Measurements from ENCODE around the gene LACTBL1. TPM values are rescaled to one million over a fixed set of nuclear protein-coding genes. Genes with fewer than 3 reads are reported as not detected.
"Not testable (repeated sequence)": the region's sequence is repeated elsewhere in the genome, so short reads cannot be mapped to it uniquely, and the experiment has no call there.

Gene LACTBL1
- polyA plus RNA-seq, 2 donors: not detected

GRCh38 chr1:22953057-22953739 is 19.5 kb downstream of the LACTBL1 start:
- Histone ChIP-seq H3K4me1 (ENCODE audit: control insufficient read depth in 2 of 2, insufficient read depth in 2 of 2, low read length in 1 of 2) (peaks cover 0 to 8% of the 10 kb centered on the region in 2 donors), H3K4me3 (ENCODE audit: low read depth in 1 of 2, low read length in 2 of 2) (peak overlapping the region in 1 of 2 donors; percentile 13), H3K36me3 (ENCODE audit: control insufficient read depth in 2 of 2, insufficient read depth in 2 of 2, low read length in 1 of 2) (no peaks in the 10 kb centered on the region), H3K9me3 (ENCODE audit: control insufficient read depth in 2 of 2, insufficient read depth in 1 of 2, low read depth in 1 of 2, low read length in 1 of 2) (peaks cover 0 to 6% of the 10 kb centered on the region in 2 donors), H3K27ac (ENCODE audit: low read depth in 2 of 2, low read length in 1 of 2) (no peak overlapping the region), H3K27me3 (ENCODE audit: control insufficient read depth in 1 of 2, insufficient read depth in 2 of 2, low read length in 2 of 2) (peaks cover 0 to 17% of the 10 kb centered on the region in 2 donors)
- WGBS, 2 donors: 8 to 9% methylated on average over 81 to 92 of the region's 92 CpGs

- Histone ChIP-seq H3K9me3 (ENCODE audit: control insufficient read depth in 2 of 2, insufficient read depth in 1 of 2, low read depth in 1 of 2, low read length in 1 of 2) (peaks cover 0 to 6% of the 10 kb centered on the region in 2 donors), H3K4me3 (ENCODE audit: low read depth in 1 of 2, low read length in 2 of 2) (no peak overlapping the region), H3K27me3 (ENCODE audit: control insufficient read depth in 1 of 2, insufficient read depth in 2 of 2, low read length in 2 of 2) (peaks cover 0 to 17% of the 10 kb centered on the region in 2 donors), H3K36me3 (ENCODE audit: control insufficient read depth in 2 of 2, insufficient read depth in 2 of 2, low read length in 1 of 2) (no peaks in the 10 kb centered on the region), H3K4me1 (ENCODE audit: control insufficient read depth in 2 of 2, insufficient read depth in 2 of 2, low read length in 1 of 2) (peaks cover 0 to 8% of the 10 kb centered on the region in 2 donors), H3K27ac (ENCODE audit: low read depth in 2 of 2, low read length in 1 of 2) (no peak overlapping the region)
- 77 to 78% methylated on average over 5 of the region's 5 CpGs for WGBS, 2 donors
These were observed 20.0 kb downstream of the LACTBL1 start for GRCh38 chr1:22952694-22953056.

DNA sequence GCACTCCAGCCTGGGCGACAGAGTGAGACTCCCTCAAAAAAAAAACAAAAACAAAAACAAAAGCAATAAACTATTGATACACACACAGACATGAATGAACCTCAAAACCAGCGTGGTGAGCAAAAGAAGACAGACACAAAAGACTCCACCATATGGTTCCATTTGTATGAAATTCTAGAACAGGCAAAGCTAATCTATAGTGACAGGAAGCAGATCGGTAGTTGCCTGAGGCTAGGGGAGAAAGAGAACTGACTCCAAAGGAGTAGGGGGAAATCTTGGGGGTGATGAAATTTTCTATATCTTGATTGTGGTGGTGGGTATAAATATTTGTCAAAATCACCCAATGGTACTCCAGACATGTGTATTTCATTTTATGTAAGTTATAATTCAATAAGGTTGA is 20.9 kb downstream of the LACTBL1 start:
- no peaks in the 10 kb centered on the region for H3K36me3 ChIP-seq (ENCODE audit: control insufficient read depth in 2 of 2, insufficient read depth in 2 of 2, low read length in 1 of 2)
- peaks cover 0 to 17% of the 10 kb centered on the region in 2 donors for H3K27me3 ChIP-seq (ENCODE audit: control insufficient read depth in 1 of 2, insufficient read depth in 2 of 2, low read length in 2 of 2)
- no peak overlapping the region for H3K27ac ChIP-seq (ENCODE audit: low read depth in 2 of 2, low read length in 1 of 2)
- H3K9me3 ChIP-seq (ENCODE audit: control insufficient read depth in 2 of 2, insufficient read depth in 1 of 2, low read depth in 1 of 2, low read length in 1 of 2): peaks cover 0 to 6% of the 10 kb centered on the region in 2 donors
- WGBS, 2 donors: 72 to 84% methylated on average over 3 of the region's 3 CpGs
- H3K4me3 ChIP-seq (ENCODE audit: low read depth in 1 of 2, low read length in 2 of 2): no peak overlapping the region
- peaks cover 0 to 8% of the 10 kb centered on the region in 2 donors for H3K4me1 ChIP-seq (ENCODE audit: control insufficient read depth in 2 of 2, insufficient read depth in 2 of 2, low read length in 1 of 2)

- Histone ChIP-seq H3K27me3 (ENCODE audit: control insufficient read depth in 1 of 2, insufficient read depth in 2 of 2, low read length in 2 of 2) (peaks cover 0 to 15% of the 10 kb centered on the region in 2 donors), H3K27ac (ENCODE audit: low read depth in 2 of 2, low read length in 1 of 2) (no peak overlapping the region), H3K9me3 (ENCODE audit: control insufficient read depth in 2 of 2, insufficient read depth in 1 of 2, low read depth in 1 of 2, low read length in 1 of 2) (peaks cover 0 to 6% of the 10 kb centered on the region in 2 donors), H3K36me3 (ENCODE audit: control insufficient read depth in 2 of 2, insufficient read depth in 2 of 2, low read length in 1 of 2) (no peaks in the 10 kb centered on the region), H3K4me1 (ENCODE audit: control insufficient read depth in 2 of 2, insufficient read depth in 2 of 2, low read length in 1 of 2) (peaks cover 0 to 8% of the 10 kb centered on the region in 2 donors), H3K4me3 (ENCODE audit: low read depth in 1 of 2, low read length in 2 of 2) (no peak overlapping the region)
- WGBS, 2 donors: 41 to 50% methylated on average over 5 of the region's 5 CpGs
These were observed 22.8 kb downstream of the LACTBL1 start for GRCh38 chr1:22949822-22950331.

DNA sequence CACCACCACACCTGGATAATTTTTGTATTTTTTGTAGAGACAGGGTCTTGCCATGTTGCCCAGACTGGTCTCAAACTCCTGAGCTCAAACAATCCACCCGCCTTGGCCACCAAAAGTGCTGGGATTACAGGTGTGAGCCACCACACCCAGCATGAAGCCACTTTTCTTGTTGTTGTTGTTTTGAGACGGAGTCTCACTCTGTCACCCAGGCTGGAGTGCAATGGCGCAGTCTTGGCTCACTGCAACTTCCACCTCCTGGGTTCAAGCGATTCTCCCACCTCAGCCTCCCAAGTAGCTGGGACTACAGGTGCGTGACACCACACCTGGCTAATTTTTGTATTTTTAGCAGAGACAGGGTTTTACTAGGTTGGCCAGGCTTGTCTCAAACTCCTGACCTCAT is 27.5 kb downstream of the LACTBL1 start:
- WGBS, 2 donors: 77 to 89% methylated on average over 5 of the region's 5 CpGs
- H3K27ac ChIP-seq (ENCODE audit: low read depth in 2 of 2, low read length in 1 of 2); H3K4me1 ChIP-seq (ENCODE audit: control insufficient read depth in 2 of 2, insufficient read depth in 2 of 2, low read length in 1 of 2); H3K27me3 ChIP-seq (ENCODE audit: control insufficient read depth in 1 of 2, insufficient read depth in 2 of 2, low read length in 2 of 2); H3K9me3 ChIP-seq (ENCODE audit: control insufficient read depth in 2 of 2, insufficient read depth in 1 of 2, low read depth in 1 of 2, low read length in 1 of 2); H3K4me3 ChIP-seq (ENCODE audit: low read depth in 1 of 2, low read length in 2 of 2); H3K36me3 ChIP-seq (ENCODE audit: control insufficient read depth in 2 of 2, insufficient read depth in 2 of 2, low read length in 1 of 2): not testable (repeated sequence)

DNA sequence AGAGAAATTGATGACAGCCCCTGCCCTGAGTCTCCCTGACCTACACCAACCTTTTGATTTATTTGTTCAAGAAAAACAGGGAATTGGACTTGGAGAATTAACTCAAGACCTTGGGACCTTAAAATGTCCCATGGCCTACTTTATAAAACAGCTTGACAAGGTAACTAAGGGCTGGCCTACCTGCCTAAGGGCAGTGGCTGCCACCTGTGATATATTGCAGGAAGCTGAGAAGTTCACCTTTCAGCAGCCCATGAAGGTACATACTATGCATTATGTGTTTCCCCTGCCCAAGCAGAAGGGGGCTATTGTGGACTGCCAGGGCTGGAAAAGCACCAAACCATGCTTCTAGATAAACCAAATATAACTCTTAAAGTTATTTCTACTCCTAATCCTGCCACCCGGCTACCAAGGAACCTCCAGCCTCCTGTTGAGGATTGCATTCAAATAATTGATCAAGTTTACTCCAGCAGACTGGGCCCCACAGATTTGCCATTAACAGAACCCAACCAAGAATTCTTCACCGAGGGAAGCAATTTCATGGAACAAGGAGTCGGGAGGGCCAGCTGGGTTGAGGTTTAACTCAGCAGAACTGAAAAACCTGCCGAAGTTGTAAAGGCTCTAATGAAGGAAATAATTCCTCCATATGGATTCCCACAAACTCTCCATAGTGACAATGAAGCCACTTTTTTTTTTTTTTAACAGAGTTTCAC is 28.2 kb downstream of the LACTBL1 start:
- Histone ChIP-seq H3K4me1 (ENCODE audit: control insufficient read depth in 2 of 2, insufficient read depth in 2 of 2, low read length in 1 of 2) (no peaks in the 10 kb centered on the region), H3K9me3 (ENCODE audit: control insufficient read depth in 2 of 2, insufficient read depth in 1 of 2, low read depth in 1 of 2, low read length in 1 of 2) (no peaks in the 10 kb centered on the region), H3K27me3 (ENCODE audit: control insufficient read depth in 1 of 2, insufficient read depth in 2 of 2, low read length in 2 of 2) (no peaks in the 10 kb centered on the region), H3K27ac (ENCODE audit: low read depth in 2 of 2, low read length in 1 of 2) (no peak overlapping the region), H3K36me3 (ENCODE audit: control insufficient read depth in 2 of 2, insufficient read depth in 2 of 2, low read length in 1 of 2) (no peaks in the 10 kb centered on the region), H3K4me3 (ENCODE audit: low read depth in 1 of 2, low read length in 2 of 2) (no peak overlapping the region)
- WGBS, 2 donors: 85 to 91% methylated on average over 4 of the region's 4 CpGs

DNA sequence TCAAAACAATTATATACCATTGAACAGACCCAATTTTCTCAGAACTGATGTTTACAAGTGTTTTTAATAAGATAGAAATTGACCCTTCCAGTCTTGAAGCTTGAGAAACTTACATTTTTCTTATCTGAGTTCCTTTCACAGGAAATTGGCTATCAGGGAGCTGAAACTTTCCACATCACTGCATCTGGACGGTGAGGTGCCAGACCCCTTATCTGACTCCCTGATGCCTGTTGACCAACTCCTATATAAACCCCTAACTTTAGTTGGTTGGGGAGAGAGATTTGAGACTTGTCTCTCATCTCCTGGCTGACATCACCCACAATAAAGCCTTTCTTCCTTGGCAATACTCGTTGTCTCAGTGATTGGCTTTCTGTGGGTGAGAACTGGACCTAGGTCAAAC is 31.4 kb downstream of the LACTBL1 start:
- 65 to 72% methylated on average over 2 of the region's 2 CpGs for WGBS, 2 donors
- Histone ChIP-seq H3K27ac (ENCODE audit: low read depth in 2 of 2, low read length in 1 of 2) (no peak overlapping the region), H3K4me1 (ENCODE audit: control insufficient read depth in 2 of 2, insufficient read depth in 2 of 2, low read length in 1 of 2) (no peaks in the 10 kb centered on the region), H3K4me3 (ENCODE audit: low read depth in 1 of 2, low read length in 2 of 2) (no peak overlapping the region), H3K9me3 (ENCODE audit: control insufficient read depth in 2 of 2, insufficient read depth in 1 of 2, low read depth in 1 of 2, low read length in 1 of 2) (no peaks in the 10 kb centered on the region), H3K27me3 (ENCODE audit: control insufficient read depth in 1 of 2, insufficient read depth in 2 of 2, low read length in 2 of 2) (no peaks in the 10 kb centered on the region), H3K36me3 (ENCODE audit: control insufficient read depth in 2 of 2, insufficient read depth in 2 of 2, low read length in 1 of 2) (no peaks in the 10 kb centered on the region)

DNA sequence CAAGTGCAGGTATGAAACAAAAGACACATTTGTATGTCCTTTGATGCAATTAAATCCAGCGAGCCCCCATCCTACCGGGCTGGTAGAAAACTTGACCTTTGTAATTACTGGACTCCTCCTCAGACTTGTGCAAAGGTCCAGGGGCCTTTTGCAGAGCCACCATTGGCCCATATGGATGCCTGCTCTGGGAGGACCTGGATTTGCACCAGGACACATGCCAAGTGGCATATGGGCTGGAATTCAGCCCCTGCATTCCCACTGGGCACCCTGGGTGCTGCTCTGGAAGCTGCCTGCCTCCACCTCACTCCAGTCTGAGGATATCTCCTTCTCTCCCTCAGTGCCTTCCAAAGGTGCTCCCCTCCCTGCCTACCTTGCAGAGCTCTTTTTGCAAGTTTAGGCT is 36.0 kb downstream of the LACTBL1 start:
- no peaks in the 10 kb centered on the region for H3K4me1 ChIP-seq (ENCODE audit: control insufficient read depth in 2 of 2, insufficient read depth in 2 of 2, low read length in 1 of 2)
- WGBS, 2 donors: 44 to 53% methylated on average over 2 of the region's 2 CpGs
- H3K36me3 ChIP-seq (ENCODE audit: control insufficient read depth in 2 of 2, insufficient read depth in 2 of 2, low read length in 1 of 2): no peaks in the 10 kb centered on the region
- no peak overlapping the region for H3K27ac ChIP-seq (ENCODE audit: low read depth in 2 of 2, low read length in 1 of 2)
- no peaks in the 10 kb centered on the region for H3K27me3 ChIP-seq (ENCODE audit: control insufficient read depth in 1 of 2, insufficient read depth in 2 of 2, low read length in 2 of 2)
- no peaks in the 10 kb centered on the region for H3K9me3 ChIP-seq (ENCODE audit: control insufficient read depth in 2 of 2, insufficient read depth in 1 of 2, low read depth in 1 of 2, low read length in 1 of 2)
- no peak overlapping the region for H3K4me3 ChIP-seq (ENCODE audit: low read depth in 1 of 2, low read length in 2 of 2)

- Histone ChIP-seq H3K36me3 (ENCODE audit: control insufficient read depth in 2 of 2, insufficient read depth in 2 of 2, low read length in 1 of 2) (no peaks in the 10 kb centered on the region), H3K27ac (ENCODE audit: low read depth in 2 of 2, low read length in 1 of 2) (no peak overlapping the region), H3K9me3 (ENCODE audit: control insufficient read depth in 2 of 2, insufficient read depth in 1 of 2, low read depth in 1 of 2, low read length in 1 of 2) (no peaks in the 10 kb centered on the region), H3K4me1 (ENCODE audit: control insufficient read depth in 2 of 2, insufficient read depth in 2 of 2, low read length in 1 of 2) (no peaks in the 10 kb centered on the region), H3K27me3 (ENCODE audit: control insufficient read depth in 1 of 2, insufficient read depth in 2 of 2, low read length in 2 of 2) (no peaks in the 10 kb centered on the region), H3K4me3 (ENCODE audit: low read depth in 1 of 2, low read length in 2 of 2) (no peak overlapping the region)
- WGBS, 2 donors: 97% methylated on average over 3 of the region's 3 CpGs
These were observed 37.2 kb downstream of the LACTBL1 start for GRCh38 chr1:22935433-22935832.
